ENCODE measurements around the gene ZRANB2. TPM values are rescaled to one million over a fixed set of nuclear protein-coding genes. Genes with fewer than 3 reads are reported as not detected.
A peak's percentile ranks its signal among the peaks of the same experiment; 100 is the strongest.

ZRANB2 gene
- total RNA-seq, 8 experiments from 2014 or later: 84.9 to 155 (median 111) TPM

GRCh38 chr1:71038942-71039341 is 41.9 kb downstream of the ZRANB2 start:
- 17 to 100% (median 60%) methylated on average over 1 to 2 of the region's 2 CpGs; no CpG with 5 or more reads in 2 of the 10 experiments for WGBS, 10 experiments
- H3K4me1 ChIP-seq (replicated peaks in 1 of 2): no peaks in the 10 kb centered on the region
- no peak for ATAC-seq (replicated peaks in 6 of 8)
- in situ Hi-C loops (cut with MboI; ENCODE audit: low pct_unique_long_range_greater_than_20kb in 2 of 9, low sequenced_read_pairs in 9 of 9, unreplicated experiment in 9 of 9): loop anchor here in 4 of 9 experiments (25.0 kb wide), 2 partner anchors 352 to 502 kb away; no protein-coding TSS in a partner anchor
- no peak overlapping the region for H3K4me3 ChIP-seq
- H3K27ac ChIP-seq: no peak overlapping the region

DNA sequence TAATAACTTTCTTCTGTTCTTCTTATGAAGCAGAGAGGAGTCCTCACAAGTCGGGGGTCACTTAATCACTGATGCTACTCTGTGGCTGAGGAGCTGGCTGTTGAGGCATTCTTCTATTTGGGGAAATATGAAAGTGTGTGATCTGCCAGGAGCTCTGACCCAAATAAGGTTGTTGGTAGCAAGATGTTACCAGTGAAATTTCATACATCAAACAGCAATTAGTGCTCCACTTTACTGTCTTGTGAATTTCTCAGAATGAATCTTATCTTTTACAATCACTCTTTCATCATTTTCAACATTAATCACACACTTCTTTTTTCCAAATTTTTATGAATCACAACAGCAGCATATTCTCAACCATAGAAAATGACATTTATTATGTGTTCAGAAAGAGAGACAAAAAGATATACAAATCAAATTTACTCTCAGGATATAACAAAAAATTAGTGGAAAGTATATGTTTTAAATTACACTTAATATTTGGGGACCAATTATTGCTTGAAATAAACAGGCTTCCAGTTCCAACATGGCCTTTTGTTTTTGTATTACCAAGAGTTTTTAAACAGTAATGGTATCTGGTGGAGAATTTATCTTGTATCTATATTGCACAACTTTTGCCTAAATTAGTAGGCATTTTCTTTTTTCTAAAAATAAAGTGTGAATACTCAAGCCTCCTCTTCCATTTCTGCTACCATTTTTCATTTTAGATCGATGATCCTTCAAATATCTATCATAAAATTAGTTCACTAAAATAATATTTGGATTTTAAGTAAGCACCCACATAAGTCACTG is 42.8 kb downstream of the ZRANB2 start:
- no peak overlapping the region for H3K27ac ChIP-seq
- in situ Hi-C loops (cut with MboI; ENCODE audit: low pct_unique_long_range_greater_than_20kb in 2 of 9, low sequenced_read_pairs in 9 of 9, unreplicated experiment in 9 of 9): loop anchor here in 4 of 9 experiments (25.0 kb wide), 2 partner anchors 351 to 501 kb away; no protein-coding TSS in a partner anchor
- ATAC-seq (replicated peaks in 6 of 8): no peak
- no peak overlapping the region for H3K4me3 ChIP-seq
- WGBS, 10 experiments: 28 to 82% (median 51%) methylated on average over 1 to 2 of the region's 2 CpGs; no CpG with 5 or more reads in 1 of the 10 experiments
- no peaks in the 10 kb centered on the region for H3K4me1 ChIP-seq (replicated peaks in 1 of 2)

DNA sequence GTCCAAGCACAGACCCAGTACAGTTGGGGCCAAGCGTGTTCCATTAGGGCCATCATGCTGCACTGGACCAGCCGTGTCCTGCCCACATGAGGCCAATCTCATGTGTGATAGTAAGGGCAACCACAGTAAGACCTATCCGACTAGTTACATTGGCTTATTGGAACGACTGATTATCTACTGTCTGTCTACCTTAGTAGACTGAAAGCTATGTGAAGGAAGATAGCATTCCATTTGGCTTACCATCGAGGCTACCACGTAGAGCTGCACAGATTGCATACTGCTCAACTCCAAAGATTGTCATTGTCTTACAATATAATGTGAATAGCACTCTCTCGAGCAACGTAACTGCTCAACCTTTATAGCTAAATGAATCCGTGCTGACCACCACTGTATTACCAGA is 43.8 kb downstream of the ZRANB2 start:
- Histone ChIP-seq H3K27ac (no peak overlapping the region), H3K4me3 (no peak overlapping the region), H3K4me1 (replicated peaks in 1 of 2) (no peaks in the 10 kb centered on the region)
- 40 to 100% (median 90%) methylated on average over 1 to 9 of the region's 9 CpGs; no CpG with 5 or more reads in 1 of the 10 experiments for WGBS, 10 experiments
- ATAC-seq (replicated peaks in 6 of 8): no peak
- in situ Hi-C loops (cut with MboI; ENCODE audit: low pct_unique_long_range_greater_than_20kb in 2 of 9, low sequenced_read_pairs in 9 of 9, unreplicated experiment in 9 of 9): loop anchor here in 4 of 9 experiments (25.0 kb wide), 2 partner anchors 350 to 500 kb away; no protein-coding TSS in a partner anchor

DNA sequence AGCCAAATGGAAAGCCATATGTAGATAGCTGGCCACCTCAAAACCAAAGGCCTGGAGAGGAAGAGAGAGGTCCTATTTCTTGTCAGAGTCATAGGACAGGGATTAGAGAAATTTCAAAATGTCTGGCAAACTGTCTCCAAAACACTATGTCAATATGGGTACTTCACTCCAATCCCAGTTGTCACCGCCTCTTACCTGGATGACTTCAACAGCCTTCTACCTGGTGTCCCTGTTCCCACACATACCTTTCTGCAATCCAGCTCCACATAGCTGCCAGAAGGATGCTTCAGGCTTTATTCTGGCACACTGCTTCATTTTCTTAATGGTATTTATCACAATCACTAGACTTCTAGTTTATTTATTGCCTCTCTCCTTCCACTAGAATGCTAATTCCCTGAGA is 47.7 kb downstream of the ZRANB2 start:
- in situ Hi-C loops (cut with MboI; ENCODE audit: low pct_unique_long_range_greater_than_20kb in 2 of 9, low sequenced_read_pairs in 9 of 9, unreplicated experiment in 9 of 9): loop anchor here in 4 of 9 experiments (25.0 kb wide), 2 partner anchors 346 to 496 kb away; no protein-coding TSS in a partner anchor
- WGBS, 10 experiments: 90 to 100% (median 100%) methylated on average over 1 of the region's 1 CpG; no CpG with 5 or more reads in 3 of the 10 experiments

DNA sequence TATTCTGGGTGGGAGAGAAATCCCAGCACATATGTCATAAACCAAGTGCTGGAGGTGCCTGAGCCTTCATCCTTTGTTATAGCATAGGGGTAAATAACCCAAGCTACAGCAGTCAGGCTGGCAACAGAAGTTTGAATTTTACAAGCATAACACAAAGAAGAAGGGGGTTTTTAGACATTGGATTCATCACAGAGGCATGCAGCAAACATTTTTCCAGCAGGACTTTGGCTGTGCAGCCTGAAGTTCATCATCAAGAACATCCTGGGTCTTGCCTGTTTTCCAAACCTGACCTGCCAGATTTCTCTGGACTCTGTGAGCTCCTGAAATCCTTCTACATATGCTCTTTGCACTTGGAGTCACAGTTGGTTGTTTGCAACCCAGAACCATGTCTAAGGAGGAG is 49.4 kb downstream of the ZRANB2 start:
- in situ Hi-C loops (cut with MboI; ENCODE audit: low pct_unique_long_range_greater_than_20kb in 2 of 9, low sequenced_read_pairs in 9 of 9, unreplicated experiment in 9 of 9): loop anchor here in 4 of 9 experiments (25.0 kb wide), 2 partner anchors 344 to 494 kb away; no protein-coding TSS in a partner anchor
- H3K27ac ChIP-seq: no peak overlapping the region
- no peak for ATAC-seq (replicated peaks in 6 of 8)

More for the DNA sequence above, 47.7 kb downstream of the ZRANB2 start:
- H3K4me1 ChIP-seq (replicated peaks in 1 of 2): no peaks in the 10 kb centered on the region
- H3K27ac ChIP-seq: no peak overlapping the region
- no peak overlapping the region for H3K4me3 ChIP-seq
- ATAC-seq (replicated peaks in 6 of 8): no peak

DNA sequence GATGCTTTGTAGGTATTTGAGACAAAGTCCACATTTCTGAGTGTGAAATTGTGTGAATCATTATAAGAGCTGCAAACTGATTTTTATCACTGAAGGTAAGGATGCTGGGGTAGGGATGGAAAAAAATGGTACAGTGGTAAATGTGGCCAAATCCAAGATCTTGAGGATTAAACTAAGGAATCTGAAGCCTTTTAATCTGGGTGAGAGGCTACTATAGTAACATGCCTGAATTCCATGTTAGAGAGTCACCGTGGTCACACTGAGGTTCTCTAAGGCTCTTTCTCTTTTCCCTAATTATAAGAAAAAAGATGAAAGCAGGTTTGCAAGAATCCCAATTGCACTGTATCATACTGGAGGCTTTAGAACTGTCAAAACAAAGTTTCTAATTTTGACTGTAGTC is 50.8 kb downstream of the ZRANB2 start:
- Histone ChIP-seq H3K4me1 (replicated peaks in 1 of 2) (no peaks in the 10 kb centered on the region), H3K4me3 (no peak overlapping the region), H3K27ac (no peak overlapping the region)
- no peak for ATAC-seq (replicated peaks in 6 of 8)
- in situ Hi-C loops (cut with MboI; ENCODE audit: low pct_unique_long_range_greater_than_20kb in 2 of 9, low sequenced_read_pairs in 9 of 9, unreplicated experiment in 9 of 9): loop anchor here in 4 of 9 experiments (25.0 kb wide), 2 partner anchors 343 to 493 kb away; no protein-coding TSS in a partner anchor
- 67 to 100% (median 87%) methylated on average over 1 of the region's 1 CpG; no CpG with 5 or more reads in 3 of the 10 experiments for WGBS, 10 experiments

More for the DNA sequence above, 49.4 kb downstream of the ZRANB2 start:
- Histone ChIP-seq H3K4me3 (no peak overlapping the region), H3K4me1 (replicated peaks in 1 of 2) (no peaks in the 10 kb centered on the region)

- H3K27ac ChIP-seq: no peak overlapping the region
- in situ Hi-C loops (cut with MboI; ENCODE audit: low pct_unique_long_range_greater_than_20kb in 2 of 9, low sequenced_read_pairs in 9 of 9, unreplicated experiment in 9 of 9): loop anchor here in 4 of 9 experiments (25.0 kb wide), 2 partner anchors 342 to 492 kb away; no protein-coding TSS in a partner anchor
- H3K4me3 ChIP-seq: no peak overlapping the region
- ATAC-seq (replicated peaks in 6 of 8): no peak
- 36 to 100% (median 91%) methylated on average over 1 of the region's 1 CpG for WGBS, 10 experiments
- no peaks in the 10 kb centered on the region for H3K4me1 ChIP-seq (replicated peaks in 1 of 2)
Measured at GRCh38 chr1:71028981-71029380, 51.9 kb downstream of the ZRANB2 start.

GRCh38 chr1:71027991-71028390 is 52.8 kb downstream of the ZRANB2 start:
- H3K4me1 ChIP-seq (replicated peaks in 1 of 2): no peaks in the 10 kb centered on the region
- no peak for ATAC-seq (replicated peaks in 6 of 8)
- H3K4me3 ChIP-seq: no peak overlapping the region
- H3K27ac ChIP-seq: no peak overlapping the region
- WGBS, 10 experiments: 24 to 100% (median 84%) methylated on average over 2 to 7 of the region's 7 CpGs; no CpG with 5 or more reads in 1 of the 10 experiments
- in situ Hi-C loops (cut with MboI; ENCODE audit: low pct_unique_long_range_greater_than_20kb in 2 of 9, low sequenced_read_pairs in 9 of 9, unreplicated experiment in 9 of 9): loop anchor here in 4 of 9 experiments (25.0 kb wide), 2 partner anchors 341 to 491 kb away; no protein-coding TSS in a partner anchor

DNA sequence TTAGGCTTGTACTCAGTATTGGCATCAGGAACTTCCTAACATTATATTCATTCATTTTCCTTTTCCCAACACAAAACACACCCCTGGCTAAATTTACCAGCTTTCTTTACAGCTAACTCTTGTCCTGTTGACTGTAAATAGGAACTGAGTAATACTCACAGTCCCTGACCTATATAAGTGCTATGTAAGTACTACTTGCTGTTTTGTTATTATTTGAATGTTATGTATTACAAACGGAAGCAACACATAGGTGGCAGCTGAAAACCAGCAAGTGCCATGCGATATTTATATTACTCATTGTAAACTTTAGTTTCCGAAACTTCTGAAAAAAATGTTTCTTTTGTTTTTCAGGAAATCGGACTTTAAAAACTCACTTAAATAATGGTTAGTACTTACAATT is 54.7 kb downstream of the ZRANB2 start:
- no peak overlapping the region for H3K4me3 ChIP-seq
- no peak for ATAC-seq (replicated peaks in 6 of 8)
- no peaks in the 10 kb centered on the region for H3K4me1 ChIP-seq (replicated peaks in 1 of 2)
- in situ Hi-C loops (cut with MboI; ENCODE audit: low pct_unique_long_range_greater_than_20kb in 2 of 9, low sequenced_read_pairs in 9 of 9, unreplicated experiment in 9 of 9): loop anchor here in 4 of 9 experiments (25.0 kb wide), 2 partner anchors 339 to 489 kb away; no protein-coding TSS in a partner anchor
- WGBS, 10 experiments: 71 to 100% (median 92%) methylated on average over 1 to 4 of the region's 4 CpGs
- no peak overlapping the region for H3K27ac ChIP-seq

- in situ Hi-C loops (cut with MboI; ENCODE audit: low pct_unique_long_range_greater_than_20kb in 2 of 9, low sequenced_read_pairs in 9 of 9, unreplicated experiment in 9 of 9): no loop called here
- no peak for ATAC-seq (replicated peaks in 6 of 8)
- Histone ChIP-seq H3K27ac (no peak overlapping the region), H3K4me1 (replicated peaks in 1 of 2) (peaks cover 0 to 14% of the 10 kb centered on the region in 2 donors), H3K4me3 (no peak overlapping the region)
- WGBS, 10 experiments: 57 to 100% (median 75%) methylated on average over 1 to 4 of the region's 4 CpGs
Measured at GRCh38 chr1:71023515-71023914, 57.3 kb downstream of the ZRANB2 start.

DNA sequence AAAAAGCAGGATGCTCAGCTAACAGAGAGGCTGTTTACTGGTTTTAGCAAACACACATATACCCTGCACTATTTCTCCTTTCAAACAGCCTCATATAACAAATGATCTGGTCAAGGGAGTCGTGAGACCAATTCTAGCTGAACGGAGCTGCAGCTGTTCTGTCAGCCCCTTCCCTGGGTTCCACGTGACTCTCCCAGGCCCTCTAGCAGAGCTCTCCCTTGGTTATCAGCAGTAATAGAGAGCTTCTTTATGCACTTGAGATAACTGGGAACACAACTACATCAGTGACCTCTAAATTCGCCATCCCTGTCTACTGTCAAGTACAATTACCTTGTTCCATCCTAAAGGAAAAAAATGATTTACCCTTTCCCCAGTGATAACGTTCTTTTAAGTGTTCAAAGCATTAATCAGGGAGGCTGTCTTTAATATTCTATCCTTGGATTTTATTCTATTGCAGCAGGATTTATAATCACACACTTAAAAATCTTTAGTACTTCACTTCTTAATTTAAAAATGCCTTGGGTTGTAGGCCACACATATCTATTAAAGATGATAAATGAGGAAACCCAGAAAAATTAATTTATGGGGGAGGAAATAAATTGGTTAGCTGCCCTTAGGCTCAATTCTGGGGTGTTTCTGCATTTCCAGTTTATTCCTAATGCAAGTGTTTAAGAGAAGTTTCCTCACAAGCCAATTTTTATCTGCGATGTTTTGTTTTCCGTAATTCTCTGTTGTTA is 61.4 kb downstream of the ZRANB2 start:
- 49 to 100% (median 63%) methylated on average over 1 to 7 of the region's 7 CpGs for WGBS, 10 experiments
- ATAC-seq (replicated peaks in 6 of 8): peak in 6 of 8 experiments; percentile 43 to 100 (median 97)
- H3K4me3 ChIP-seq: no peak overlapping the region
- H3K4me1 ChIP-seq (replicated peaks in 1 of 2): peaks cover 0 to 15% of the 10 kb centered on the region in 2 donors
- H3K27ac ChIP-seq: no peak overlapping the region
- in situ Hi-C loops (cut with MboI; ENCODE audit: low pct_unique_long_range_greater_than_20kb in 2 of 9, low sequenced_read_pairs in 9 of 9, unreplicated experiment in 9 of 9): no loop called here

DNA sequence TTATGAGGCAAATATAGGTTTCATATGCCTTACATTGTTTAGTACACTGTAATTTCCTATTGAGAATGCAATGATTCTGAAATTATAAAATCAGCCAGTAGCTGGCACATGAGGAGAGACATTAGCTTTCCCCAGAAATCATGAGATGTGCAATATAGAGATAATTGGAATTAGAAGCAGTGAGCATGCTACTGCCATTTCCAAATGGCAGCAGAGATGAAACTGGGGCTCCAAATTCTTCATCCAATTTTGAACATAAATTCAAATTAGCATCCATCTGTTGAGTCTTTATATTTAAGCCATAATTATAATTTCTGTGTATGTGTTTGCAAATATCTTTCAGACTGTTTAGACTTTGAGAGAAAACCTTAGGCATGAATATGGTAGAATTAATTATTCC is 62.0 kb downstream of the ZRANB2 start:
- Histone ChIP-seq H3K4me1 (replicated peaks in 1 of 2) (peaks cover 0 to 15% of the 10 kb centered on the region in 2 donors), H3K4me3 (no peak overlapping the region), H3K27ac (no peak overlapping the region)
- in situ Hi-C loops (cut with MboI; ENCODE audit: low pct_unique_long_range_greater_than_20kb in 2 of 9, low sequenced_read_pairs in 9 of 9, unreplicated experiment in 9 of 9): no loop called here
- ATAC-seq (replicated peaks in 6 of 8): no peak

GRCh38 chr1:71015745-71016144 is 65.1 kb downstream of the ZRANB2 start:
- H3K4me3 ChIP-seq: no peak overlapping the region
- H3K27ac ChIP-seq: no peak overlapping the region
- peaks cover 0 to 15% of the 10 kb centered on the region in 2 donors for H3K4me1 ChIP-seq (replicated peaks in 1 of 2)
- no peak for ATAC-seq (replicated peaks in 6 of 8)
- in situ Hi-C loops (cut with MboI; ENCODE audit: low pct_unique_long_range_greater_than_20kb in 2 of 9, low sequenced_read_pairs in 9 of 9, unreplicated experiment in 9 of 9): no loop called here
- 5 to 96% (median 86%) methylated on average over 1 to 5 of the region's 5 CpGs for WGBS, 10 experiments

All from motor neuron (in vitro differentiated cells).